Subcutaneous adipose tissue (tissue), 4 donors: ENCODE measurements around the gene CELA3B. TPM values are rescaled to one million over a fixed set of nuclear protein-coding genes. Genes with fewer than 3 reads are reported as not detected.
"Not testable (repeated sequence)": the region's sequence is repeated elsewhere in the genome, so short reads cannot be mapped to it uniquely, and the experiment has no call there.

Source experiments
- CTCF ChIP-seq: fragments of 450-650 bp; IDR thresholded peaks from one replicate; pipeline ENCODE4 v1.5.1; 2016; ENCODE audit warnings: low read depth, mild to moderate bottlenecking, control low read depth, antibody characterized with exemption, moderate library complexity
- total RNA-seq, 4 donors: library from RNA; depleted of rRNA; stranded (reverse); fragments of >200 nt; gene quantifications; one replicate each; pipeline ENCODE4 v1.1.0, GENCODE V29; 2016

The CELA3B gene
- total RNA-seq = not detected

GRCh38 chr1:21976703-21977239 is at the start of gene CELA3B:
TSS of gene CELA3B (plus strand) at chr1:21977022. CDS start at chr1:21977040, 18 bp downstream.
- TF ChIP-seq CTCF = not testable (repeated sequence)

GRCh38 chr1:21927533-21928237 is 49.1 kb upstream of the CELA3B start:
- no peak for TF ChIP-seq CTCF

- TF ChIP-seq CTCF = no peak
Measured at GRCh38 chr1:21930080-21930571, 46.7 kb upstream of the CELA3B start.

DNA sequence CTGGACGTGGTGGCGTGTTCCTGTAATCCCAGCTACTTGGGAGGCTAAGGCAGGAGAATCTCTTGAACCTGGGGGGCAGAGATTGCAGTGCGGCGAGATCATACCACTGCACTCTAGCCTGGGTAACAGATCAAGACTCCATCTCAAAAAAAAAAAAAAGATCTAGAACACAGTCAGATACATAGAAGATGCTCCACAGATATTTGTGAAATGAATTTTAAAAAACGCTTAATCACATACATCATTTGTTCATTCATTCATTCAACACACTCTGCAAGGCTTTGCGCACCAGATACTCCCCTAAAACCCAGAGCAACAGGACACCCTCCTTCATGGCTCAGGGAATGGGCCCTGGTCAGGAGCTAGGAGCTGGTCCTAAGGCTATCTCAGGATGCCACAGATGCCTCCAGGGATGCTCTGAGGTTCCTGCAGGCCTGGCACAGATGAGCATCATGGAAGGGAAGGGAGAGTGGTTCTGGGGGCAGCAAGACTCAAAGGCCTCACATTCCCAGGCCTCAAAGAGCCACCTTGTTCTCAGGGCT is 46.1 kb upstream of the CELA3B start:
- no peak for TF ChIP-seq CTCF

- TF ChIP-seq CTCF = no peak
Measured at GRCh38 chr1:21931171-21932093, 45.4 kb upstream of the CELA3B start.

DNA sequence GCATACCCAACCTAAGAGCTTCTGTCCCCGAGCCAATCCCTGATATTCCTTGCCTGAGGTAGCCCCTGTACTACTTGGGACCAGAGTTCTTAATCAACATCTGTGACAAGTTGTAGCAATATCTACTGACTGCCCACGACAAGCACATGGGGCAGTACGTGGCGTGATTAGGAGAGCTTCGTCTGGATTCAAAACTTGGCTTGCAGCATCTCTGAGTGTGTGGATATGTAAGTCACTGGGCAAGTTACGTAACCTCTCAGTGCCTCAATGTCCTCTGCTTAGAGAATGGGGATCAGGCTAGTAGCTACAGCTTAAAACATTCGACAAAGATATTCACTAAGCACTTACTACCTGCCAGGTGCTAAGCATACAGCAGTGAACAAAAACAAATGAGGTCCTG is 44.7 kb upstream of the CELA3B start:
- TF ChIP-seq CTCF = no peak
